LoVo (cell line): Measurements from ENCODE around the gene NT5DC2.

Experiments
- DNase-seq: peaks from one replicate; pipeline ENCODE4 v3.0.0-alpha.2; 2016; ENCODE audit warnings: low spot score

NT5DC2 gene

DNA sequence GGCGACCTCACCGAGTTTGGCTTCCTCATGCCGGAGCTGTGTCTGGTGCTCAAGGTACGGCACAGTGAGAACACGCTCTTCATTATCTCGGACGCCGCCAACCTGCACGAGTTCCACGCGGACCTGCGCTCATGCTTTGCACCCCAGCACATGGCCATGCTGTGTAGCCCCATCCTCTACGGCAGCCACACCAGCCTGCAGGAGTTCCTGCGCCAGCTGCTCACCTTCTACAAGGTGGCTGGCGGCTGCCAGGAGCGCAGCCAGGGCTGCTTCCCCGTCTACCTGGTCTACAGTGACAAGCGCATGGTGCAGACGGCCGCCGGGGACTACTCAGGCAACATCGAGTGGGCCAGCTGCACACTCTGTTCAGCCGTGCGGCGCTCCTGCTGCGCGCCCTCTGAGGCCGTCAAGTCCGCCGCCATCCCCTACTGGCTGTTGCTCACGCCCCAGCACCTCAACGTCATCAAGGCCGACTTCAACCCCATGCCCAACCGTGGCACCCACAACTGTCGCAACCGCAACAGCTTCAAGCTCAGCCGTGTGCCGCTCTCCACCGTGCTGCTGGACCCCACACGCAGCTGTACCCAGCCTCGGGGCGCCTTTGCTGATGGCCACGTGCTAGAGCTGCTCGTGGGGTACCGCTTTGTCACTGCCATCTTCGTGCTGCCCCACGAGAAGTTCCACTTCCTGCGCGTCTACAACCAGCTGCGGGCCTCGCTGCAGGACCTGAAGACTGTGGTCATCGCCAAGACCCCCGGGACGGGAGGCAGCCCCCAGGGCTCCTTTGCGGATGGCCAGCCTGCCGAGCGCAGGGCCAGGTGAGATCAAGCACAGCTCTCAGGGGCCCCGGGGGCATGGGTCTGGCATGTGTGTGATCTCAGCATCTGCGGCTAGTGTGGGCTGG, 45.6 kb downstream of the NT5DC2 start:
- no peak for DNase-seq

DNA sequence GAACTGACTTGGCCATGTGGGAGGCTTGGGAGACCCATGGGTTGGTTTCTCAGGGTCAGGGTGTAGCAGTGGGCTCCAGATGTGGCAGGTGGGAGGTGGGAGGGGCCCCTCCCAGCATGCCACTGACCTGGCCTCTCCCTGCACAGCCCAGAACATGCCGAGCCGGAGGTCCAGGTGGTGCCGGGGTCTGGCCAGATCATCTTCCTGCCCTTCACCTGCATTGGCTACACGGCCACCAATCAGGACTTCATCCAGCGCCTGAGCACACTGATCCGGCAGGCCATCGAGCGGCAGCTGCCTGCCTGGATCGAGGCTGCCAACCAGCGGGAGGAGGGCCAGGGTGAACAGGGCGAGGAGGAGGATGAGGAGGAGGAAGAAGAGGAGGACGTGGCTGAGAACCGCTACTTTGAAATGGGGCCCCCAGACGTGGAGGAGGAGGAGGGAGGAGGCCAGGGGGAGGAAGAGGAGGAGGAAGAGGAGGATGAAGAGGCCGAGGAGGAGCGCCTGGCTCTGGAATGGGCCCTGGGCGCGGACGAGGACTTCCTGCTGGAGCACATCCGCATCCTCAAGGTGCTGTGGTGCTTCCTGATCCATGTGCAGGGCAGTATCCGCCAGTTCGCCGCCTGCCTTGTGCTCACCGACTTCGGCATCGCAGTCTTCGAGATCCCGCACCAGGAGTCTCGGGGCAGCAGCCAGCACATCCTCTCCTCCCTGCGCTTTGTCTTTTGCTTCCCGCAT, 46.4 kb downstream of the NT5DC2 start:
- no peak for DNase-seq

DNA sequence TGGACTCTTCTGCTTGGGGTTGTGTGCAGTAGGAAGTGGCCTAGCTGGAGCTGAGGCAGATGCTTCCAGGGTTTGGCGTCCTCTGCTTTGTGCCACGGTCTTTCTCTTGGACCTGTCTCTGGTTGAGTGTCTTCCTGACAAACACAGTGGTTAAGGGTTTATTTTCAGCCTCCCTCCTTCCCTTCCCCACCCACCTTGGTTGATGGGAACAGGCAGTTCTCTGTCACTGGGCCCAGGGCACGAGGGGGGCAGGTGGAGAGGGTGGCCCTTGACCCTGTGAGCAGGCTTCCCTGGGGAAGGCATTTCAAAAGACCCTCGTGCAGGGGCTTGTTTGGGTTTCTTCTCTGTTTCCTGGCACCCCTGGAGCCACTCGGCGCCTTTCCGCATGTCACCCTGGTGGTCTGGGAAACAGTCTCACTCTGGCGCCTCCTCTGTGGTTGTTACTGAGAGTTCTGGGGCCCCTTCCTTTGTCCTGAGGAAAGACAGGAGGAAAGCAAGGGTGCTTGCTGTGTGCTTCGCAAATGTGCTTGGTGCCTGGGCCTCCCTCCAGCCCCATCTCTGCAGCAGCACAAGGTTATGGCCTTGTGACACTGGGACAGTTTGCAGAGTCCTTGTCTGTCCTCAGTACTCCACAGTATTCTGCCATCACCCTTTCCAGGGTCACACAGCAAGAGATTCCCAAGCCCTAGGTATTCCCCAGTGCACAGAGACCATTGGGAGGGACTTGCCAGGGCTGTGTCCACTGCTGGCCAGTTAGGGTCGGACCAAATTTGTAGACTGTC, 48.8 kb downstream of the NT5DC2 start:
- DNase-seq, result no peak

DNA sequence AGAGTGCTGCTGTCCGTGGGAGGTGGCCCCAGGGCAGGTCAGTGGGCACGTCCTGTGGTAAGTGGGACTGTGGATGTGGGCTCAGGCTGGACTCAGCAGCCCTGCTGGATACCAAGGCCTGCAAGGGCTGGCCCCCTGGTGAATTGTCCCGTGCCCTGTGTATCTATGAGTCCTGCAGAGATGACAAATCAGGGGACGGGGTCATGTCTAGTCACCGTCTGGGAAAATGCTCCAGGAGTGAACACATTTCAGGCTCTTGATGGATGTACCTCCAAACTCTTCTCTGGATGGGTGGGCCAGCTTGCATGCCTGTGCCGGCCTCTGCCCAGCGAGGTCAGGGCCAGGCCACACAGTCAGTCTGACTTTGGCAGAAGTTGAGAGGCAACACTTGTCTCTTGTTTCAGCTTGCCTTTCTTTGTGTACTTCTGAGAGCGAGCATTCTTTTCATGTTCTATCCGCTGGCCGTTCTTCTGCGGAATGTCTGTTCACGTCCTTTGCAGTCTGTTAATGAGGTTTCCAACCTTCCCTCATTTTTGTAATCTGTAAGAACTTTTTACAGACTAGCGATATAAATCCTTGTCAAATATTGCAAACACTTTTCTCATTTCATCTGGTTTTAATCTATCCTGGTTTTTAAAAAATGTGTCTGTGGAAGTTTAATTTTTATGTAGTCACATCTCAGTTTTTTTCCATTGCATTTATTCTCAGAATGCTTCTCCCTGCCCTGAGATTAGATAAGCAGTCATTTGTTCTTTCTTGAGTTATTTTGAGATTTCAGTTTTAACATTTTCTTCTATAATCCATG, 49.9 kb downstream of the NT5DC2 start:
- no peak for DNase-seq

DNA sequence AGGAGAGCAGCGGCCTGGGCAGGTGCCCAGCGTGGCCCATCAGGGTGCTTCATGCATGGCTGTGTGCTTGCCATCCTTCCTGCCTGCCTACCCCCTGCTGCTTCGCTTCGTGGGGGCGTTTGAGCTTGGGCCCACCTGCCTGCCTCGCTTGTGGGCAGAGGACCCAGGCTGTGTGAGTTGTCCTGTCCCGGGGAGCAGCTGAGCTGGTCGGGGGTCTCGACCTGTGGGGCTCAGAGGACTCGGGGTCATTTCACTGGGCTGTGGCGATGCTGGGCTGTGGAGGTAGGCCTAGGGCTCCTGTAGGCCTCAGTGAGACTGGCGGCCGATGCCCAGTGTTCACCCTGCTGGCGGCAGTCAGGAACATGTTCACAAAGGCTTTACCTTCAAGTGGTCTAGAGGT, 50.6 kb downstream of the NT5DC2 start:
- DNase-seq, result no peak

DNA sequence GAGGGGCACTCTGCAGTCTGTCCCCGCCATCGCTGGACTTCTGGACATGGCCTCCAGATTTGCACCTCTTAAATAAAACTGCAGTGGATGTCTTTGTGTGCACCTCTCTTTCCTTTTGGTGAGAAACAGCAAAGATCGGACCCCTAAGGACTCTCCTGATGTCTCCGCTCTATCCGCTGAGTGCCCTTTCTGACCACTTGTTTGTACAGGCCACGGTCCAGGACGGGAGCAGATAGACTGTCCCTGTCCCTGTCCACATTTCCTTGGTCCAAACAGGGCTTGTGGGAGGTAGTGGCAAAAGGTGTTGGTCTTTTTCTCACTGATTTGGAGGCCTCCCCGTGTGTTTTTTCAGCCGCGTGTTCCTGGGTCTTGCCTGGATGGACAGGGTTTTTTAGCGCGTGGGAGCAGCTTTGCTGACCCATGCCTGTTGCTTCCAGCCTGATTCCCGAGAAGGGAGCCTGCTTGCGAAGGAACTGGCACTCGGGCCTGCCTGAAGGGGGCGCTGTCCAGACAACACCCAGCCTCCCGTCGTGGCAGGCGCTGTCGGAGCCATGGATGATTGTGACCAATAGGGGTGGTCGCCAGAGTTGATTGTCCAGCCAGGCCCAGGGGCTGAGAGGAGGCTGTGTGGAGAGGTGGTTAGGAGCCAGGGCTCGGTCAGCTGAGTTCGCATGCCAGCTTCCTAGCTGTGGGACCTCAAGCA, 51.7 kb downstream of the NT5DC2 start:
- no peak for DNase-seq

DNA sequence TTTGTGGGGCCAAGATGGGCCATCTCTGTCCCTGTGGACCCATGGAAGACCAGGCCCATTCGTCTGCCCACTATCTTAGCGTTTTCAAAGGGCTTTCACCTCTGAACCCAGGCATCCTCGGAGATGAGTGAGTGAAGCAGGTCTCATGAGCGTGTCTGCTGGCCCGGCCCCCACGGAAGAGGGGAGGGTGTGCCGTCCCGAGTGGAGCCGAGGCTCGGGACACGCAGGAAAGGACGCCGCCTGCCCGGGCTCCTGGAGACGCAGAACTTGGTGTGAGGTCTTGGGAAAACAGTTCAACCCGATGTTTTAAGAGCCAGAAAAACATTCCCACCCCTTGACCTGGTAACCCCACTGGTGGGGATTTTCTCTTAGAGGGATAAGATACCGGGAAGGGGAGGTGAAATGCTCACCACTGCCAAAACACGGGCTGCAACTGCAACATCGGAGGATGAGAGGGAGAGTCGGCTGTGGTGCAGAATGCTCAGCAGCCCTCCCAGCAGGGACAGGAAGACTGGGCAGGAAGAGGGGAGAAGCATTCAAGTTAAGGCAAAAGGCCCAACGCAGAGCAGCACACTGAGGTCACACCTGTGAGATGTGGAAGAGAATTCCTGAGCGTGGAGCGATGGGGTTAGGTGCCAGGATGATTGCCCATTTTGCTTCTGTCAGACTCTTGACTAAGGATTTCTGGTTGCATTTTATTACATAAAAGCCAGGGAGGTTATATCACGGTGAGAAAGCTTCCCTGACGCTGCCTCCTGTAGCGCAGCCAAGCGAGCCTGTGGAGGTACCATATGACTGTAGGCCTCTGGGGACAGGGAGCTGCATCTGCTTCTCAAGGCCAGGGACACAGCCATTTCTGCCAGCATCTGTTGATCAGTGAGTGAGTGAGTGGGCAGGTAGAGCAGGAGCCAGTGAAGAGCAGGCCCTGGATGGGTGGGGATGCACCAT, 52.6 kb downstream of the NT5DC2 start:
- DNase-seq, result no peak

DNA sequence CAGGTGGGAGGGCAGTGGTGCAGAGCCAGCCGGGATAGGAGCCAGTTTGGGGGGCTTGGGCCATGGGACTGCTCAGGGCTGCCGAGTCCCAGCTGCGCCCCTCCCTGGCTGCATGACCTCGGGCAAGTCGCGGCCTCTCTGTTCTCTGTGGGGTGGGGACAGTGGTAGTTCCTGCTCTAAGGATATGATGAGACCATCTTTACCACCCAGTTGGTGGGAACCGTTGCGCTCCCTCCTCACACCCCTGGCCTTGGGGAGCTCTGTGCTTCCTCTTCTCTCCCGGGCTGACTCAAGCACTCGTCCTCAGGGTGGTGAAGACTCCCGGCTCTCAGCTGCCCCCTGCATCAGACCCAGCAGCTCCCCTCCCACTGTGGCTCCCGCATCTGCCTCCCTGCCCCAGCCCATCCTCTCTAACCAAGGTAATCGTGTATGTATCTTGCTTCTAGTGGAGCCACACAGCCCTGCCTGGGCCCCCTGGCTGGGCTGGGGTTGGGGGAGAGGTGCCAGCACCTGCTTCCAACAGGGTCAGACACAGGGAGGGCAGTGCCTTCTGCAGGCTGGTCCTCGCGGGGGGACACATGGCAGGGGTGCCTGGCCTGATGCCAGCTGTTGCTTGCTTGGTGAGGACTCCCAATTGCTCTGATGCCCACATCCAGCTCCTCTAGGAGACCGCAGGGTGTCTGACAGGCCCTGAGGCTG, 53.6 kb downstream of the NT5DC2 start:
- DNase-seq, result no peak

DNA sequence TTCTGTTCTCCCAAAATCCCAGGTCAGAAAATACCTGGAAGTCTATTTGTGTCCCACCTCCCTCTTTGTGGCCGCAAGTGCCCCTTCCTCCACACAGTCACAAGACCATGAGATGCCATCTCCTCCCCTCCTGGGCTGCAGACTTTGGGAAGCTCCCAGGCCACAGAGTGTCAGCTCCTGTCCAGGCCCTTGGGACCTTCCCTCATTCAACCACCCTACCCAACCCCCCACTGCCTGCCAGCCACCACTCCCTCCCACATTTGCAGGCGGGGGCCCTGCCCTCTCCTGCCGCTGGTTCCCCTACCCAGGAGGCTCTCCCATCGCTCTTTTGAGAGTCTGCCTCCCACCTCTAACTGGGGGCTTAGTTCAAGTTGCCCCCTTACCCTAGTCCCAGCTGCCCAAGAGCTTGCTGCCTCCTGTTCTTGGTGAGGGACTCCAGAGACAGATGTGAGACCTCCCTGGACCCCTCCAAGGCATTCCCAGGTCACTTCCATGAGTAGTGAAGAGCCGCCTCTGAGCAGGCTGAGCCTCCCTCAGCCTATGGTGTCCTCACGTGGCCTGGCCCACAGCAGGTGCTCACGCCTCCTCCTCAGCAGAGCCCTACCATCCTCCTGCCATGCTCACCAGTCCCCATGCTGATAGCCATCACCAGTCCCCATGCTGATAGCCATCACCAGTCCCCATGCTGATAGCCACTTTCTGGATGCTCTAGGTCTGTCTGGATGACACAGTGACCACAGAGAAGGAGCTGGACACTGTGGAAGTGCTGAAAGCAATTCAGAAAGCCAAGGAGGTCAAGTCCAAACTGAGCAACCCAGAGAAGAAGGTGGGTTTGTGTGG, 54.4 kb downstream of the NT5DC2 start:
- no peak for DNase-seq

DNA sequence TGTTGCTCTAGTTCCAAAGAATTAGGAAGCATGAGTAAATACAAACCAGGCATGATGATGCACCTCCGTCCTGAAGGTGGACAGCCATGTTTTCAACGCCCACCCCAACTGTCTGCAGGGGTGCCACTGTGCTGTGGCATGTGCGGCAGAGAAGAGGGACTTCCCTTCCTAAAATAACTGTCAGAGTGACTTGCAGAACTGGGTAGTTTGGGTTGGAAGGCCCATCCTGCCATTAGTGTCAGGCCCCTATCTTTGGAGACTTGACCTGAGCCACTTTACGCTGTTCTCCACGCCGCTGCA, 55.9 kb downstream of the NT5DC2 start:
- no peak for DNase-seq

DNA sequence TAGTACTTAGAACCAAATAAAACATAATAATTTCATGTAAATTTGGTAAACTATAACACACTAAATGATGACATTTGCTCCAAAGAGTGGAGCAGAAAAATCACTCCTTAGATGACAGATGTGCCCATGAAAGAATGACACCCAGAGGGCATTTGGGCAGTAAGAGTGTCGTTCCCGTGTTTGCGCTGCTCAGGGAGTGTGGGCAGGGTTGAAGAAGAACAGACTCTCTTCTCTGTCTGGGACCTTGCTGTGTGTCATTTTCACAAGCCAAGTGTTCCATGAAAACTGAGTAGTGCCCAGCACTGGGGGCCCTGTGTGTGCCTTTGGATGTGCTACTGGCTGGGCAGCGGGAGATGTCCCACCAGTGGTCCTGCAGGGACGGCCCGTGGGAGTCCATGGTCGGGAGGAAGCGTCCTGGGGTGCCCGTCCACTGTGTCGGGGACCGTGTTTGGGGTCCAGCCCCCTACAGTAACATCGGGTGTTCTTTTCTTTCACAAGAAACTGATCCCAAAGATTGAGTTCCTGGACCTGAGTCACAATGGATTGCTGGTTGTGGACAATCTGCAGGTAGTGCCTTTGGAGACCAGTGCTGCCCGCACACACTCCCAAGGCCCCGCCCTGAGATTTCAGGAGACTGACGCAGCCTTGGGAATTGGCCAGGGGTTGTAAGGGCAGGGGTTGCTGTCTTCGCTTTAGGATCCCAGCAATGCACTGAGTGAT, 56.4 kb downstream of the NT5DC2 start:
- no peak for DNase-seq
